Upper lobe of right lung (tissue), 1 donor: ENCODE results near the gene IL16. TPM values are rescaled to one million over a fixed set of nuclear protein-coding genes. Genes with fewer than 3 reads are reported as not detected.

Source experiments
- ATAC-seq: fragments of 200-7000 bp; cut with Tn5 transposase; one replicate; pipeline ENCODE4 v1.9.1; 2020; ENCODE audit warnings: mild to moderate bottlenecking, moderate library complexity
- DNase-seq: peaks from one replicate; pipeline ENCODE4 v3.0.0-alpha.2; 2020
- H3K27ac ChIP-seq: fragments of 200-600 bp; one replicate; pipeline ENCODE4 v1.8.0; 2022
- H3K27me3 ChIP-seq: fragments of 200-600 bp; one replicate; pipeline ENCODE4 v1.8.0; 2022; ENCODE audit warnings: mild to moderate bottlenecking
- H3K36me3 ChIP-seq: fragments of 200-600 bp; one replicate; pipeline ENCODE4 v1.8.0; 2022
- H3K4me1 ChIP-seq: fragments of 200-600 bp; one replicate; pipeline ENCODE4 v1.8.0; 2022
- H3K4me3 ChIP-seq: fragments of 200-600 bp; one replicate; pipeline ENCODE4 v1.8.0; 2022; ENCODE audit warnings: mild to moderate bottlenecking
- H3K9me3 ChIP-seq: fragments of 200-600 bp; one replicate; pipeline ENCODE4 v1.8.0; 2022
- intact Hi-C: fragments of 100-400 bp; cut with DNase I; formaldehyde crosslinking; loops from one replicate; pipeline ENCODE4 v1.11.0; 2022
- total RNA-seq: library from RNA; stranded (reverse); fragmentation: NEBNext Ultra II Directional; extraction: Animal tissue kit (Norgen Biotek cat#: 25700); gene quantifications from one replicate; pipeline ENCODE4 v1.2.1, GENCODE V29; 2021
- TF ChIP-seq, protein P1 (sequence below): fragments of 200-600 bp; IDR thresholded peaks from one replicate; pipeline ENCODE4 v1.8.0; 2022; ENCODE audit warnings: antibody characterized with exemption
- donor health status: DM: no; HTN: yes; CAD: no; lungs with severe emphysema.

The IL16 gene
- total RNA-seq, 1 donor from 2014 or later = 39.3 TPM

DNA sequence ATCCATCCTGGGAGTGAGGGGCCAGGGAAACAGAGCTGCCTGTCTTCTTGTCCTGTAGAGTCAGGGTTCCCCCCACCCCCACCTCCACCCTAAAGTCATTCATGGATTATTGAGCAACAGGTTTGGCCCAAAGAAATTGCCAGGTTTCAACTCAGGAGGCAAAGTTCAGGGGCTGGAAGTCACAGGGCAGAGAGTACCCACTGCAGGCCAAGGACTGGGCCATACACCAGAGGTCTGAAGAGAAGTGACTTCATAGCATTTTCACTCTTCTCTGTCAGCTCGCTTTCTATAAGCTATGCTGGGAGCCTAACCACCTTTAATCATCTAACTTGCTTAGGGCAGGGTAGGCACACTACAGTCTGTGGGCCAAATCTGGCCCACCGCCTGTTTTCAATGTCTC is 77.2 kb downstream of the IL16 start:
- DNase-seq (no peak), ATAC-seq (no peak)
- H3K27me3 ChIP-seq = no peaks in the 10 kb centered on the region
- intact Hi-C loops = no loop called here
- no peaks in the 10 kb centered on the region for H3K9me3 ChIP-seq
- peaks cover 19% of the 10 kb centered on the region for H3K36me3 ChIP-seq
- TF ChIP-seq, protein P1, sequence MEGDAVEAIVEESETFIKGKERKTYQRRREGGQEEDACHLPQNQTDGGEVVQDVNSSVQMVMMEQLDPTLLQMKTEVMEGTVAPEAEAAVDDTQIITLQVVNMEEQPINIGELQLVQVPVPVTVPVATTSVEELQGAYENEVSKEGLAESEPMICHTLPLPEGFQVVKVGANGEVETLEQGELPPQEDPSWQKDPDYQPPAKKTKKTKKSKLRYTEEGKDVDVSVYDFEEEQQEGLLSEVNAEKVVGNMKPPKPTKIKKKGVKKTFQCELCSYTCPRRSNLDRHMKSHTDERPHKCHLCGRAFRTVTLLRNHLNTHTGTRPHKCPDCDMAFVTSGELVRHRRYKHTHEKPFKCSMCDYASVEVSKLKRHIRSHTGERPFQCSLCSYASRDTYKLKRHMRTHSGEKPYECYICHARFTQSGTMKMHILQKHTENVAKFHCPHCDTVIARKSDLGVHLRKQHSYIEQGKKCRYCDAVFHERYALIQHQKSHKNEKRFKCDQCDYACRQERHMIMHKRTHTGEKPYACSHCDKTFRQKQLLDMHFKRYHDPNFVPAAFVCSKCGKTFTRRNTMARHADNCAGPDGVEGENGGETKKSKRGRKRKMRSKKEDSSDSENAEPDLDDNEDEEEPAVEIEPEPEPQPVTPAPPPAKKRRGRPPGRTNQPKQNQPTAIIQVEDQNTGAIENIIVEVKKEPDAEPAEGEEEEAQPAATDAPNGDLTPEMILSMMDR = no peak
- H3K4me3 ChIP-seq = no peak overlapping the region
- no peaks in the 10 kb centered on the region for H3K4me1 ChIP-seq
- H3K27ac ChIP-seq = no peak overlapping the region

DNA sequence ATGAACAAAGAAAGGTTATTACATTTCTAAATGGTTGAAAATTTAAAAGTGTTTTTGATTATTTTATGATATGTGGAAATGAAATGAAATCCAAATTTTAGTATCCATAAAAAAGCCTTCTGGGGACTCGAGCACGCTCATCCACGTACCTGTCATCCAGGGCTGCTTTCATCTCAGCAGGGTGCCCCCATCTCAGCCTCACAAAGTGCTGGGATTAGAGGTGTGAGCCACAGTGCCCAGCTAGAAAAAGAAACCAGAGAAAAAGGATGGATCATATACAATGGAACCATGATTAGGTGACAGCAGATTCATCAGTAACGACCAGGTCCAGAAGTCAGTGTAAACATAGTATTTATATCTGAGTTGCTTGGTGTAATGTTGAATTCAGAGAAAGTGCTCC is 77.6 kb downstream of the IL16 start:
- no peaks in the 10 kb centered on the region for H3K4me1 ChIP-seq
- intact Hi-C loops = no loop called here
- H3K9me3 ChIP-seq = no peaks in the 10 kb centered on the region
- H3K4me3 ChIP-seq = no peak overlapping the region
- TF ChIP-seq, protein P1 = no peak
- no peaks in the 10 kb centered on the region for H3K27me3 ChIP-seq
- no peak for DNase-seq
- peaks cover 18% of the 10 kb centered on the region for H3K36me3 ChIP-seq
- no peak for ATAC-seq
- H3K27ac ChIP-seq = no peak overlapping the region

DNA sequence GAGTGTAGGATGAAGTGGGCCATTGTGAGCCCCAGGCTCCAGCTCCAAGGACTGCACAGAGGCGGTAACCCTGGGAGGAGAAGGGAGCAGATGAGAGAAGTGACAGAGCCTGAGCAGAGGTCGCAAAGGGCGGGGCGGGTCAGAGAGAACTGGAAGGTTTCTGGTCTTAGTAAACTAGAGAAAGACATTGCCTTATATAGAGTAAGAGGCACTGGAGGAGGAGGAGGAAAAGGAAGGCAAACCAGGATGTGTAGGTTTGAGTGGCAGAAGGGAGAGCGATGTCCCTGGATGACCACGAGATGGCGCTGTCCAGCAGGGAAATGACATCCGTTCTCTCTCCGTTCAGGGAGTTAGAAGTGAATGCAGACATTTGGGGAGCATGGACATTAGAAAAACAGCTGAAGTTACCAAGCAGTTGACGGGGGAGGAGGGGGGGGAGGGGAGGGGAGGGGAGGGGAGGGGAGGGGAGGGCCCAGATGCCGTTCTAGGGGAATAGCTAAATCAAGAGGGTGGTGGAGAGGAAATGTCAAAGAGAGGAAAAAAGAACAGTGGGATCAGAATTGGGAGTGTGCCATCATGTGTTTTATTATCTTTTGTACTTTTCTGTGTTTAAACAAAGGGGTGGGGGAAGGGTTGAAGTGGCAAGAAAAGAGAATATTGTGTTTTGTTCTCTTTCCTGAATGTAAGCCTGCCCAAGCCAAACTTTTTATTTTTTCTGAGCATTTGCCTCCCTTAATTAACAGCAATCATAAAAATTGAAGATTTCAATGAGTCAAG is 78.4 kb downstream of the IL16 start:
- ATAC-seq (peak; percentile 97), DNase-seq (peak; percentile 79)
- intact Hi-C loops = no loop called here
- TF ChIP-seq, protein P1 = peak; percentile 82
- Histone ChIP-seq H3K27ac (no peak overlapping the region), H3K4me3 (no peak overlapping the region), H3K4me1 (no peaks in the 10 kb centered on the region), H3K27me3 (no peaks in the 10 kb centered on the region), H3K9me3 (no peaks in the 10 kb centered on the region), H3K36me3 (peaks cover 16% of the 10 kb centered on the region)

DNA sequence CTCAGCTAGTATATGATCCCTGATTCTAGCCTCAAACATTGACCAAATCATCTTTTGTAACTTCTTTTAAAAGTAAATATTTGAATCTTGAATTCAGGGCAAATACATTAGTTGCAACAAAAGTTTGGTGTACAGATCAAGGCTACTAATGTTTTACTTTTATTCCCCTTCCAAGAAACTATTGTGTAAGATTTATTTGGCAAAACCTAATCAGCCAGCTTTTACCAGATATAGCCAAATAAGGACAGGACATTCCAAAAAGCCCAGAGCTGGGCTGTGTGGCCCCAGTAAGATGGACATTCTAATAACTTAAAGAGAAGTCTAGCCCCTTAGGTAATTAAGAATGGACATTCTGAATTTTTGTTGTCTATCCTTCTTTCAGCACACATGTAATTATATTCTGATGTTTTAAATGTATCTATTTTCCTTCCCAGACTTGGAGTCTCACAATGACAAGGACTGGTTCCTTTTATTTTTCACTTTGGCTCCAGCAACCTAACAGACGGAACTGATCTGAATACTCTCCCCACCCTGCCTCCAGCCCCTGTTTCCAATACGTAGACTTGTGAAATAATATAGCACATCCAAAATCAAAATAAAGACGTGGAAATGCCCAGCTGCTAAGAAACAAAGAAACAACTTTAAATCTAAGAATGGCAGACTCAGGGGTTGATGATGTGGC is 79.2 kb downstream of the IL16 start:
- no peak for ATAC-seq
- Histone ChIP-seq H3K4me1 (no peaks in the 10 kb centered on the region), H3K9me3 (no peaks in the 10 kb centered on the region), H3K27me3 (no peaks in the 10 kb centered on the region), H3K27ac (no peak overlapping the region), H3K4me3 (no peak overlapping the region), H3K36me3 (peaks cover 9% of the 10 kb centered on the region)
- no peak for DNase-seq
- TF ChIP-seq, protein P1 = no peak
- intact Hi-C loops = no loop called here

DNA sequence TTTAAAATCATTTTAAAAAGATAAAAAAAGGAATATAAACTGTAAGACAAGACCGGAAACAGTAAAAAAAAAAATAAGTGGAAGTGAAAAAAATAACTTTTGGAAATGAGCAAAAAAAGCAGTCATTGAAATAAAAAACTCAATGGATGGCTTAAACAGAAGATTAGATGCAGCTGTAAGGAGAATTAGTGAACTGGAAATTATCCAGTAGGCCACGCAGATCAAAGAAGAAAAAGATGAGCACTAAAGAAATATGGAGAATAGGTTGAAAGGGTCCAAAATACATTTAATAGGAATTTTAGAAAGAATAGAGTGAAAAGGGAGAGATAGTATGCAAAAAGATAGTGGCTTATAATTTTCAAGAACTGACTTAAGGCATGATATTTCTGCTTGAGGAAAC is 80.3 kb downstream of the IL16 start:
- Histone ChIP-seq H3K36me3 (peaks cover 7% of the 10 kb centered on the region), H3K4me3 (no peak overlapping the region), H3K27me3 (no peaks in the 10 kb centered on the region), H3K4me1 (no peaks in the 10 kb centered on the region), H3K9me3 (no peaks in the 10 kb centered on the region), H3K27ac (no peak overlapping the region)
- TF ChIP-seq, protein P1 = no peak
- no peak for DNase-seq
- intact Hi-C loops = no loop called here
- ATAC-seq = no peak
